HG03135 (cell line): ENCODE results near the gene APP.
"Not testable (repeated sequence)": the region's sequence is repeated elsewhere in the genome, so short reads cannot be mapped to it uniquely, and the experiment has no call there.

Experiments used
- ATAC-seq: cut with Tn5 transposase; IDR thresholded peaks from one replicate; pipeline ENCODE4 v1.9.1; 2021; ENCODE audit warnings: mild to moderate bottlenecking, moderate library complexity; ENCODE audit not compliant: unreplicated experiment

The APP gene

GRCh38 chr21:25956993-25957714 lies 213.4 kb downstream of the APP start:
- ATAC-seq: no peak

GRCh38 chr21:25955646-25956045 lies 214.9 kb downstream of the APP start:
- ATAC-seq: no peak

- ATAC-seq: no peak
These were observed 216.9 kb downstream of the APP start for GRCh38 chr21:25953659-25954058.

GRCh38 chr21:25953196-25953595 lies 217.4 kb downstream of the APP start:
- no peak for ATAC-seq

GRCh38 chr21:25952306-25952705 lies 218.3 kb downstream of the APP start:
- ATAC-seq: no peak

GRCh38 chr21:25949701-25950100 lies 220.9 kb downstream of the APP start:
- ATAC-seq: no peak

GRCh38 chr21:25944672-25945213 lies 225.8 kb downstream of the APP start:
- no peak for ATAC-seq

GRCh38 chr21:25944082-25944481 lies 226.5 kb downstream of the APP start:
- no peak for ATAC-seq

GRCh38 chr21:25942135-25942534 lies 228.4 kb downstream of the APP start:
- ATAC-seq: no peak

GRCh38 chr21:25939396-25939761 lies 231.2 kb downstream of the APP start:
- ATAC-seq: no peak

- no peak for ATAC-seq
These were observed 231.7 kb downstream of the APP start for GRCh38 chr21:25938658-25939395.

- ATAC-seq: no peak
These were observed 233.8 kb downstream of the APP start for GRCh38 chr21:25936776-25937175.

GRCh38 chr21:25934771-25935224 lies 235.8 kb downstream of the APP start:
- ATAC-seq: no peak

GRCh38 chr21:25934130-25934529 lies 236.4 kb downstream of the APP start:
- no peak for ATAC-seq

GRCh38 chr21:25931765-25932164 lies 238.8 kb downstream of the APP start:
- no peak for ATAC-seq

- ATAC-seq: no peak
These were observed 240.6 kb downstream of the APP start for GRCh38 chr21:25929856-25930520.

- no peak for ATAC-seq
These were observed 243.2 kb downstream of the APP start for GRCh38 chr21:25927195-25927880.

- ATAC-seq: no peak
These were observed 244.6 kb downstream of the APP start for GRCh38 chr21:25925936-25926335.

GRCh38 chr21:25925064-25925800 lies 245.3 kb downstream of the APP start:
- ATAC-seq: no peak

GRCh38 chr21:25918152-25918551 lies 252.4 kb downstream of the APP start:
- ATAC-seq: not testable (repeated sequence)
